Middle frontal gyrus (tissue), 1 donor: Measurements from ENCODE around the gene RETSAT.
"Not testable (repeated sequence)": the region's sequence is repeated elsewhere in the genome, so short reads cannot be mapped to it uniquely, and the experiment has no call there.

Experiments used
- DNase-seq: peaks from one replicate; pipeline ENCODE4 v3.0.0-alpha.2; 2015; ENCODE audit warnings: low spot score; ENCODE audit errors: extremely low spot score

RETSAT gene

GRCh38 chr2:85354286-85355072, at the start of gene RETSAT, which contains the start of gene ELMOD3:
TSS of gene RETSAT (minus strand) at chr2:85354528. CDS start at chr2:85354507, 21 bp downstream.
TSS of gene ELMOD3 (plus strand) at chr2:85354769. CDS start at chr2:85357199, 2,430 bp downstream.
- peak; percentile 92 for DNase-seq

- DNase-seq: no peak
These were observed 47.5 kb upstream of the RETSAT start for GRCh38 chr2:85401844-85402243.

GRCh38 chr2:85401464-85401805, 47.1 kb upstream of the RETSAT start:
- no peak for DNase-seq

- DNase-seq: no peak
These were observed 46.5 kb upstream of the RETSAT start for GRCh38 chr2:85400541-85401463.

GRCh38 chr2:85400023-85400422, 45.7 kb upstream of the RETSAT start:
- DNase-seq: no peak

- DNase-seq: no peak
These were observed 44.8 kb upstream of the RETSAT start for GRCh38 chr2:85399183-85399455.

- DNase-seq: no peak
These were observed 44.3 kb upstream of the RETSAT start for GRCh38 chr2:85398426-85399182.

- no peak for DNase-seq
These were observed 43.6 kb upstream of the RETSAT start for GRCh38 chr2:85397925-85398331.

- no peak for DNase-seq
These were observed 42.5 kb upstream of the RETSAT start for GRCh38 chr2:85396531-85397470.

GRCh38 chr2:85395912-85396475, 41.7 kb upstream of the RETSAT start:
- no peak for DNase-seq

GRCh38 chr2:85394976-85395375, 40.6 kb upstream of the RETSAT start:
- no peak for DNase-seq

GRCh38 chr2:85394261-85394681, 39.9 kb upstream of the RETSAT start:
- DNase-seq: peak; percentile 33

- no peak for DNase-seq
These were observed 39.5 kb upstream of the RETSAT start for GRCh38 chr2:85393836-85394235.

GRCh38 chr2:85390941-85391669, 36.8 kb upstream of the RETSAT start:
- no peak for DNase-seq

GRCh38 chr2:85388878-85389538, 34.7 kb upstream of the RETSAT start:
- DNase-seq: no peak

- no peak for DNase-seq
These were observed 33.4 kb upstream of the RETSAT start for GRCh38 chr2:85387754-85388153.

GRCh38 chr2:85385746-85386145, 31.4 kb upstream of the RETSAT start:
- no peak for DNase-seq

GRCh38 chr2:85383850-85384249, 29.5 kb upstream of the RETSAT start:
- DNase-seq: no peak

- not testable (repeated sequence) for DNase-seq
These were observed 28.8 kb upstream of the RETSAT start for GRCh38 chr2:85383151-85383550.
